ENCODE measurements around the gene OAF. TPM values are rescaled to one million over a fixed set of nuclear protein-coding genes. Genes with fewer than 3 reads are reported as not detected.

Gene OAF
- total RNA-seq, 1 experiment from 2014 or later: 25.0 TPM

DNA sequence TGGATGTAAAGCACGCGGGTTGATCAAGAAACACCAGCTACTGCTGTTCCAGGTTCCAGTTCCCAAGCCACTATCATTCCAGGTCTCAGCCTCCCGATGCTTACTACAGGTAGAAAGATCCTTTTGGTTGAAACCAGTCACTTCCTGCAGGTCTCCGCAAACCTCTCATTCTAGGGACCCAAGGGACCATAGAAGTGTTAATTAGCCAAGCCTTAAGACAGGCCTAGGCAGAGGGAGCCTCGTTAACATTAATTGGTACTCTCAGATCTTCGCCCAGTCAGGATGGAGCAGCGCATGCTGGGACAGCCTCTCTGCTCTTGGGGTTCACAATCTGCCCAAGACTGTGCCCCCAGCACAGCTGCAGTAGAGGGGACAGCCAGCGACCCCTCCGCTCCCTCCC is 11.2 kb upstream of the OAF start:
- DNase-seq (ENCODE audit: low spot score): no peak
- BruUV-seq (replicated peaks): no TSS peak
- Histone ChIP-seq H3K9me3 (ENCODE audit: low read depth, low read length, poor library complexity, severe bottlenecking) (no peaks in the 10 kb centered on the region), H3K4me1 (ENCODE audit: insufficient read depth, low read length, poor library complexity, severe bottlenecking) (peaks cover 17% of the 10 kb centered on the region), H3K27ac (ENCODE audit: low read depth, low read length, poor library complexity, severe bottlenecking) (no peak overlapping the region), H3K27me3 (replicated peaks; ENCODE audit: insufficient read depth, low read depth, low read length, poor library complexity) (no peaks in the 10 kb centered on the region), H3K4me3 (ENCODE audit: low read depth, low read length, poor library complexity, severe bottlenecking) (no peak overlapping the region), H3K36me3 (ENCODE audit: insufficient read depth, low read length, poor library complexity, severe bottlenecking) (no peaks in the 10 kb centered on the region)
- ChIA-PET POLR2A (ENCODE audit: low non-redundant PET) (no interaction called here), CTCF (no interaction called here)
- TF ChIP-seq CTCF (conservative IDR thresholded peaks at IDR 0.05; ENCODE audit: low read depth, low read length) (no peak), EZH2 (IDR thresholded peaks at IDR 0.05; ENCODE audit: borderline replicate concordance, low read depth, low read length, poor library complexity, severe bottlenecking) (no peak)
- intact Hi-C loops (cut with micrococcal nuclease; ENCODE audit: unreplicated experiment): no loop called here

DNA sequence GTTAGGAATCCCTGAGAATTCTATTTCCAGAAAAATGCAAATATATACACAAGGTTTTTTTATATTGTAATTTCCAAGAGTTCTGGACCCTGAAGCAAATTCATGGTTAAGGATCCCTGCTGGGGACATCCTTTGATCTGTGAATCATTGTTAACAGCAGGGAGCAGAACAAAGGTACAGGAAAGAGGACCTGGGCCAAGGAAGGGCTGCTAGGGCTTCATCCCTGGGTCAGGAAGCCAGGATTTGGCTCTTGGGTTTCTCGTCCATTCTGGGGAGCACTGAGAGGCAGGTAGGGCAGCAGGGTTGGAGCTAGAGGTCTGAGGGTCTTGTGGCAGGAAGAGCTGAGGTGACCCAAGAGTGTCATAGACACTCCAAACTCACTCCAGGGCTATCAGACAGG is 10.2 kb upstream of the OAF start:
- intact Hi-C loops (cut with micrococcal nuclease; ENCODE audit: unreplicated experiment): no loop called here
- ChIA-PET CTCF (no interaction called here), POLR2A (ENCODE audit: low non-redundant PET) (no interaction called here)
- H3K4me1 ChIP-seq (ENCODE audit: insufficient read depth, low read length, poor library complexity, severe bottlenecking): peaks cover 15% of the 10 kb centered on the region
- no peak overlapping the region for H3K4me3 ChIP-seq (ENCODE audit: low read depth, low read length, poor library complexity, severe bottlenecking)
- no peak for DNase-seq (ENCODE audit: low spot score)
- BruUV-seq (replicated peaks): no TSS peak
- no peaks in the 10 kb centered on the region for H3K36me3 ChIP-seq (ENCODE audit: insufficient read depth, low read length, poor library complexity, severe bottlenecking)
- no peaks in the 10 kb centered on the region for H3K9me3 ChIP-seq (ENCODE audit: low read depth, low read length, poor library complexity, severe bottlenecking)
- H3K27me3 ChIP-seq (replicated peaks; ENCODE audit: insufficient read depth, low read depth, low read length, poor library complexity): no peaks in the 10 kb centered on the region
- no peak for TF ChIP-seq EZH2 (IDR thresholded peaks at IDR 0.05; ENCODE audit: borderline replicate concordance, low read depth, low read length, poor library complexity, severe bottlenecking)
- TF ChIP-seq CTCF (conservative IDR thresholded peaks at IDR 0.05; ENCODE audit: low read depth, low read length): no peak
- H3K27ac ChIP-seq (ENCODE audit: low read depth, low read length, poor library complexity, severe bottlenecking): no peak overlapping the region

DNA sequence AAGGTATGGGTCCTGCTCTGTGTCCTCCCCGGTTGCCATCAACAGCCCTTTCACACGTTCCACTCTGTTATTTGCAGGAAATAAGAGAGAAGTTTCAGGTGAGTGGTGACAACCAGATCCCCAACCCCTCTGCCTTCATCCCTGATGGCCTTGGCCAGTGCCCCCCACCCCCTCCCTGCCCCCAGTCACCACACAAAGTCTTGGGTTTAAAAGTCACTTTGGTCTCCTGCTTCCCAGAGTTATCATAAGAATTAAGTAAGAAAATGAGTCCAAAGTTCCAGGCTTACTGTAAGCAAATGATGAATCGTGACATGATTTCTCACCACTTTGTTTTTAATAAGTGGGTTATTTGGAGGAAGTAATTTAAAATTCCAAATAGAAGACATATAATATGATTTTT is 9.2 kb upstream of the OAF start:
- no peaks in the 10 kb centered on the region for H3K27me3 ChIP-seq (replicated peaks; ENCODE audit: insufficient read depth, low read depth, low read length, poor library complexity)
- ChIA-PET CTCF (no interaction called here), POLR2A (ENCODE audit: low non-redundant PET) (no interaction called here)
- BruUV-seq (replicated peaks): no TSS peak
- no peak overlapping the region for H3K27ac ChIP-seq (ENCODE audit: low read depth, low read length, poor library complexity, severe bottlenecking)
- no peak for DNase-seq (ENCODE audit: low spot score)
- no peaks in the 10 kb centered on the region for H3K9me3 ChIP-seq (ENCODE audit: low read depth, low read length, poor library complexity, severe bottlenecking)
- H3K4me3 ChIP-seq (ENCODE audit: low read depth, low read length, poor library complexity, severe bottlenecking): no peak overlapping the region
- peaks cover 9% of the 10 kb centered on the region for H3K4me1 ChIP-seq (ENCODE audit: insufficient read depth, low read length, poor library complexity, severe bottlenecking)
- H3K36me3 ChIP-seq (ENCODE audit: insufficient read depth, low read length, poor library complexity, severe bottlenecking): no peaks in the 10 kb centered on the region
- intact Hi-C loops (cut with micrococcal nuclease; ENCODE audit: unreplicated experiment): no loop called here
- TF ChIP-seq EZH2 (IDR thresholded peaks at IDR 0.05; ENCODE audit: borderline replicate concordance, low read depth, low read length, poor library complexity, severe bottlenecking) (no peak), CTCF (conservative IDR thresholded peaks at IDR 0.05; ENCODE audit: low read depth, low read length) (no peak)

Data from A673 (cell line).